Left kidney (tissue), 2 donors: ENCODE data around the gene TSPAN14. TPM values are rescaled to one million over a fixed set of nuclear protein-coding genes. Genes with fewer than 3 reads are reported as not detected.

Source experiments
- DNase-seq: peaks from one replicate; pipeline ENCODE4 v3.0.0-alpha.2; 2013
- polyA plus RNA-seq: library from polyadenylated mRNA; unstranded; fragments of 120-200 nt; gene quantifications from one replicate; pipeline ENCODE4 v1.2.1, GENCODE V29; 2013; ENCODE audit not compliant: insufficient read length

Gene TSPAN14
- polyA plus RNA-seq, 1 donor: 81.2 TPM

DNA sequence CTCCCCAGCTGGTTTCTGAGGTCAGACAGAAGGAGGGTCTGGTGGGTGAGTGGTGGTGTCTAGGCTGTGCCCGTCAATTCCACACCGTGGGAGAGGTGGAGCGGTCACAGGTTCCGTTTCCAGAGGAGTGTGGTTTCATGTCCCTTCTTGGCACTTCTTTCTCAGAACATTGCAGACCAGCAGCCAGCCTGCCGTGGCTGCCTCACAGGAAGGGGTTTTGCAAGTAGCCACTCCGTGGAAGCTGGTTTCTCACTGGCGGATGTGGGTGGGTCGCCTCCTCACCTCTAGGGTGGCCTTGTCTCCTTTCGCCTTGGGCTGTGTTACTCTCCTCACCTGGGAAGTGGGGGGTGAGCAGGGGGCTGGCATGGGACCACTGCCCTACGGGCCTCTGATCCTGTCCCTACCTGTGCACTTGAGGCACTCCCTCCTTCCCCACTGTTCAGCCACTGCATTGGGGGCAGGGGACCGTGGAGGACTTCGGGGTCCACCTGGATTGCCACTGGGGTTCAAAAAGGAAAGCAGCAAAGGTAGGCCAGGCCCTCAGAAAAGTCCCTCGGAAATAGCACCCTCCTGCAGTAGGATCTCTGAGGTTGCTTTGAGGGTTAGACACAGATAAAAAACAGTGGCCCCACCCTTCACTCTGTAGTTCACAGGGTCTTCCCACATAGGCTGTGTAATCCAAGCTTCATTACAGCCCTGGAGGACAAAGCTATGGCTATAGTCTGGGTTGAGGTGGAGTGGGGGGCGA lies 33.9 kb downstream of the TSPAN14 start:
- no peak for DNase-seq

DNA sequence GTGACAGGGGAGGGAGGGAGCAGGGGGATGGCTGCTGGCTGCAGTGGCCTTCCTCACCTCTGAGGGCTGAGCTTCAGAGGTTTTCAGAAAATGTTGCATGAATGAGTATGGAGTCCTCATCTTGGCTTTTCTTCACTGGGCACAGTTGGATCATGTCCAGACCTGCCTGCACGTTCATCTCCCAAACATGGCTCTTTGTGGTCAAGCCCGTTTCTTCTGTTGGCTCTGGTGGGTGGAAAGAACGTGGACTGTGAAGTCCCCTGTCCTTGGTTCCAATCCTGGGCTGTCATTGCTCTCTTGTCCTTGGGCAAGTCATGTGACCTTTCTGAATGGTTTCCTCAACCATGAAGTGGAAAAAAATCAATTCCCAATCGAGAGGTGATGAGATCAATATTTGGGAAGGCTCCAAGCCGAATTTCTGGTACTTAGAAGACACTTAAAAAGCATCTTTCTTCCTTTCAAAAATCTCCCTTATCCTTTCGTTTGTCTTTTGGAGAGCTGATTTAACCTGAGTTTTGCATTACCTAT lies 34.5 kb downstream of the TSPAN14 start:
- DNase-seq: no peak

DNA sequence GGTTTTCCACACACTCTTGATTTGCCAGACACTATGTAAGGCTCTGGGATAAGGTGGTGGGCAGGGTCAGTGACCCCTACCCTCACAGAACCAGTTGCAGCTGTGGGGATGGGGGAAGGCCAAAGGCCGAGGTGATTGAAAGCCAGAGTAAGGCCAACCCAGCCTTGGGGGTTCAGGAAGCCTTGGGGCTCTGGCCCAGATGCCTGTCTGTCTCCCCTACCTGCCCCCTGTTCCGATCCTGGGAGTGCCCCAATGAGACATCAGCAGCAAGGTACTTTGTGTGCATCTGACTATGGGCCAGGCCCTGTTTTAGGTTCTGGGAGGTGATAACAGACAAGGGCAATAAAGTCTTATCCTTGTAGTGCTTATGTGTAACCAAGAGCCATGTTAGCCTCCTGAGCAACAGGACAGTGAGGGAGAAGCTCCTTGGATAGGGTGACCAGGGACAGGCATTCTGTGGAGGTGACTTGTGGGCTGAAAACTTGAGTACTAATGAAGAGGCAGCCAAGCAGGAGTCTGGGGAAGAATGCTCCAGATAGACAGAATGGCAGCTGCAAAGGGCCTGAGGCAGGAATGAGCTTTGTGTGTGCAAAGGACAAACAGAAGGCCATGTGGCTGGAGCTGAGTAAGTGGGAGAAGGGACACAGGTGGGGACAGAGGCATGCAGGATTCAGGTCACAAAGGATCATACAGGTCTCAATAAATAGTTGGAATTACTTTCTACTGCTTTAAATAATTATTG lies 35.4 kb downstream of the TSPAN14 start:
- DNase-seq: no peak

DNA sequence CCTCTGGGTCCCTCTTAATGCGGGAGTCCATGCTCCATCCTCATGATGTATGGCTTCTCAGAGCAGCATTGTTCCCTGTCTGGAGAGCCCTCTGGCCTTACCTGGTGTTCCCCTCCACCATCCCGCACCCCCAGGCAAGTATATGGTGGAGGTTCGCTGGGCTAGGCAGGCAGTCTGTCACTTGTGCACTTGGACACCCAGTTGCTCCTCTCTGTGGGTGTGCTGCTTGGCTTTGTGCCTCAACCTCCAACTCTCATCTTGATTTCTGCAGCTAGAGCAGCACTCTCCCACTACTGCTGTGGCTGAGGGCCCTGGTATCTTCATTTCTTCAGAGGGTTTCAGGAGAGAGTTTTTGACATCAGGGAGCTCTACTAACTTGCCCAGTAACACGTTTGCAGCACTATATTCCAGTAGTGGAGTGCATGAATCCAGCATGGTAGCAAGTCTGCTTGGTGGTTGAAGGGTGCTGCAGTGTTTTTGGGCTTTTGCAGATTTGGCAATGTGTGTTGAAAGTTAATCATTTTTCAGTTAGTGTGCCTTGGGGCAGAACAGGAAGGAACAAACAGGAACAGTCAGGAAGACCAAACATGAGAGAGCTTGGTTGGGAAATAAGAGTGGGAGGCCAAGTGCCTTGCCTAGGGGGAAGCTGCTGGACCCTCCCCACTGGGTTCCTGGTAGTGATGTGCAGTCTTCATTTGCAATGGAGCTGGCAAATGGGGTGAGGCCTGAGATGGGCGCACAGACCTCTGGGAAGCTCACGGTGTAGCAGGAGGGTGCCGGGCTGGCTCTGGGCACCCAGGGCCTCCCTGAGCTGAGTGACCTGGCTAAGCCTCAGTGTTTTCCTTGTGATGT lies 37.4 kb downstream of the TSPAN14 start:
- DNase-seq: no peak

GRCh38 chr10:80492848-80493521 lies 38.9 kb downstream of the TSPAN14 start:
- no peak for DNase-seq

DNA sequence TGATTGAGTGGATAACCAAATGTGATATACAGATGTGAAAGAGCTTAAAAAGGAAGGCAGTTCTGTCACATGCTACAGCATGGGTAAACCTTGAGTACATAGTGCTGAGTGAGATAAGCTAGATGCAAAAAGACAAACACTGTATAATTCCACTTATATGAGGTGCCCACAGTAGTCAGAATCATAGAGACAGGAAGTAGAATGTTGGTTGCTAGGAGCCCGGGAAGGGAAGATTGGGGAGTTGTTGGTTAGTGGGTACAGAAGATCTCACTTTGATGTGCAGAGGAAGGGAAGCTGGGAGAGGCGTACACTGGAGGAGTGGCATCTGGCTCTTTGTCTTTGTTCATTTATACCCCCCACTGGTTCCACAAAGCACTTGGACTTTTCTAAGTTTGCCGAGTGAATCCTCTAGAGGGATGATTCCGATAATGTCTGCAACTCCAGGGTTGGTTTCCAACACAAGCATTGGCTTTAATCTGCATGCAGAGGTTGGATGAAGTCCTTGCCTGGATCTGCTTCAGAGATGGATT lies 39.5 kb downstream of the TSPAN14 start:
- DNase-seq: no peak

- DNase-seq: no peak
Measured at GRCh38 chr10:80496555-80497172, 42.6 kb downstream of the TSPAN14 start.

DNA sequence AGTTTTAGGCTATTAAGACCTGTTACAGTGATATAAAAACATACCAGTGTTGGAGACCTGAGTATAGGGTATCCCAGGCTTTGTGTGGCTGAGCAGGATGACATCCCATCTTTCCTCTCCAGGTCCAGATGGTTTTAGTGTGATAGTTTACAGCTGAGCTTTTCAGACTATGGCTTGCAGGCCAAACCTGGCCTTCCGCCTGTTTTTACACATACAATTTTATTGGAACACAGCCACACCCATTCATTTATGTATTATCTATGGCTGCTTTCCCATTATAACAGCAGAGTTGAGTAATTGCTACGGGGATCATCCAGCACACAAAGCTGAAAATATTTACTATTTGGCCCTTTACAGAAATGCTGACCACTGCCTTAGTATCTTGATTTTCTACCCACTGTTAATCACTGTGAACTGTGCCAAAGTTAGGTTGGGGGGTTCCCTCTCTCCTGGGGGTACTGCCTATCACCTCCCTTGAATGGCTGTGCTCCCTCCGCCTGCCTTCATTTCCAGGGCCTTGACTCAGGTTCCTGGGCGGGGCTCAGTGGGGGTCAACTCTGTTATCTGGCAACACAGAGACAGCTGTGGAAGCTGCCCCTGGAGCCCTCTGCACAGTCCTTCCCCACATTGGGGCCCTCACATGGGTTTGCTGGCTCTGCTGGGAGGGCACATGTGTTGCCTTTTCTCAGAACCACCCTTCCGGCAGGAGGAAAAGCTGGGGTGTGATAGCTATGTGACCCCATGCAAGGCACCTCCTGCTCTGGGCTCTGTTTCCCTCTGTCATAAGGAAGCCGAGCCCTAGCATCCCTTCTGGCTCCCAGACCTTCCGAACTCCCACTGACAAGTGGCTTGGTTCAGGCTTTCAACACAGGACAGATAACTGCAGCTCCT lies 43.3 kb downstream of the TSPAN14 start:
- no peak for DNase-seq

- DNase-seq: no peak
Measured at GRCh38 chr10:80498078-80498832, 44.1 kb downstream of the TSPAN14 start.

- no peak for DNase-seq
Measured at GRCh38 chr10:80498833-80499741, 45.0 kb downstream of the TSPAN14 start.

GRCh38 chr10:80500572-80501380 lies 46.7 kb downstream of the TSPAN14 start:
- no peak for DNase-seq

DNA sequence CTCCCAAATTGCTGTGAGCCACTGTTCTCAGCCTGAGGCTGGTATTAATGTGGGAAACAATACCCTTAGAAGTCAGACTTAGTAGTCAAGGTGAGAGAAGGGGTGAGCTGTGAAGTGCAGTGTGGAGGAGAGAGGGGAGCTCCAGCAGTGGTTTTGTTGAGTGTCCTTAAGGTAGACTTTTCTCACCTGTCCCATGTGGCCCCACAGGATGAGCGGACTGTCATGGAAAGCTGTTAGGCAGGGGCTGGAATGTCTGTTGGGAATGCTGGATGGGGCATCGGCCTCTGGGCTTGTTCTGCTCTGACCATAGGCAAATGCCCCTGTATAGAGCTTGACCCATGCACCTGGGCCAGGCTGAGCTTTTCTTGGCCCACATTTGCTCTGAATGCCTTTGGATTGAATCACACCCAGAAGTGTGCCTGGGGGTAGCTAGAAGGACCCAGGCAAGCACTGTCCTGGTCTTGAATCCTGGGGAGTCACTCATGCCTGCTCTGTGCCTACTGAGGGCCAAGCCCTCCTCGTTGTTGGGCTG lies 47.3 kb downstream of the TSPAN14 start:
- DNase-seq: no peak

DNA sequence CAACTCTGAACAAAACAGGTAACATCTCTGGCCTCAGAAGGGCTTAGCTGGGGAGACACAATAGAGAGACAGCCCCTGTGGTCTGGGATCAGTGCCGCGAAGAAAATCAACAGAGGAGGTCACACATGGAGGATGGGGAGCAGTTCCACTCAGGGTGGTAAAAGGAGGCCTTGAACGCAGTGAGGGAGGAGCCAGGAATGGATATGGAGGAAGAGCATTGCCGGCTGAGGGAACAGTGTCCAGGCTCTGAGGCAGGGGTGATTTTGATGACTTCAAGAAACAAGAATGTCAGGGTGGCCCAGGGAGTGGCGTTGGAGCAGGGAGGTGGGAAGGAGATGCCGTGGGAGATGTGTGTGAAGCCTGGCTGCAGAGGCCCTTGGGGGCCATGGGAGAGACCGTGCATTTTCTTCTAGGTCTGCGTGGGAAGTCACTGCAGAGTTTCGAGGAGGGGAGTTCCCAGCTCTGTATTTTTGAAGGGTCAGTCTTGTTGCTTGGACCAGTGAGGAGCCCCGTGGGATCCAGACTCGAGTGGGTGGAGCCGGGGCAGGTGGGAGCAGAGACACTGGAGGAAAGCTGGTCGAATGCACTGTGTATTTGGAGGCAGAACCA lies 47.9 kb downstream of the TSPAN14 start:
- no peak for DNase-seq

- no peak for DNase-seq
Measured at GRCh38 chr10:80502621-80503583, 48.8 kb downstream of the TSPAN14 start.

GRCh38 chr10:80503584-80504157 lies 49.6 kb downstream of the TSPAN14 start:
- no peak for DNase-seq
